Peyer's patch (tissue), 4 donors: ENCODE data around the gene MPHOSPH9. TPM values are rescaled to one million over a fixed set of nuclear protein-coding genes. Genes with fewer than 3 reads are reported as not detected.
"Not testable (repeated sequence)": the region's sequence is repeated elsewhere in the genome, so short reads cannot be mapped to it uniquely, and the experiment has no call there.

Experiments
- DNase-seq, 3 donors: peaks; one replicate each; pipeline ENCODE4 v3.0.0-alpha.2; 2017 to 2019
- H3K27ac ChIP-seq, 4 donors: fragments of 200-600 bp; sonication (generic); one replicate each; pipeline ENCODE4 v1.5.1; 2016 to 2019
- H3K27me3 ChIP-seq, 2 donors: fragments of 200-600 bp; sonication (generic); one replicate each; pipeline ENCODE4 v1.5.1; 2019
- H3K36me3 ChIP-seq, 3 donors: fragments of 200-600 bp; sonication (generic); one replicate each; pipeline ENCODE4 v1.5.1; 2016 to 2019
- H3K4me1 ChIP-seq, 4 donors: fragments of 200-600 bp; sonication (generic); one replicate each; pipeline ENCODE4 v1.5.1; 2016 to 2019
- H3K4me3 ChIP-seq, 4 donors: fragments of 200-600 bp; sonication (generic); 1 replicate in 3 of 4; 2 replicates in 1 of 4; pipeline ENCODE4 v1.5.1; 2016 to 2019; ENCODE audit warnings: mild to moderate bottlenecking in 1 of 4
- H3K9me3 ChIP-seq, 4 donors: fragments of 200-600 bp; sonication (generic); one replicate each; pipeline ENCODE4 v1.5.1; 2016 to 2019; ENCODE audit warnings: mild to moderate bottlenecking in 1 of 4
- POLR2A ChIP-seq, 2 donors: fragments of 450-650 bp; IDR thresholded peaks; one replicate each; pipeline ENCODE4 v1.5.1; 2017; ENCODE audit warnings: antibody characterized with exemption in 2 of 2, mild to moderate bottlenecking in 2 of 2, moderate library complexity in 2 of 2
- total RNA-seq, 4 donors: library from RNA; depleted of rRNA; stranded (reverse); fragments of >200 nt; gene quantifications; one replicate each; pipeline ENCODE4 v1.1.0, GENCODE V29; 2016
- TF ChIP-seq, protein P1 (sequence below), 6 experiments: fragments of 450-650 bp in 4 of 6; fragments of 200-600 bp in 2 of 6; sonication (generic) in 1 of 6; IDR thresholded peaks; one replicate each; pipeline ENCODE4 v1.5.1; 2017 to 2019; ENCODE audit warnings: antibody characterized with exemption in 6 of 6, mild to moderate bottlenecking in 3 of 6, moderate library complexity in 1 of 6

The MPHOSPH9 gene
- total RNA-seq, 4 donors from 2014 or later: 26.0 to 71.0 (median 35.6) TPM

DNA sequence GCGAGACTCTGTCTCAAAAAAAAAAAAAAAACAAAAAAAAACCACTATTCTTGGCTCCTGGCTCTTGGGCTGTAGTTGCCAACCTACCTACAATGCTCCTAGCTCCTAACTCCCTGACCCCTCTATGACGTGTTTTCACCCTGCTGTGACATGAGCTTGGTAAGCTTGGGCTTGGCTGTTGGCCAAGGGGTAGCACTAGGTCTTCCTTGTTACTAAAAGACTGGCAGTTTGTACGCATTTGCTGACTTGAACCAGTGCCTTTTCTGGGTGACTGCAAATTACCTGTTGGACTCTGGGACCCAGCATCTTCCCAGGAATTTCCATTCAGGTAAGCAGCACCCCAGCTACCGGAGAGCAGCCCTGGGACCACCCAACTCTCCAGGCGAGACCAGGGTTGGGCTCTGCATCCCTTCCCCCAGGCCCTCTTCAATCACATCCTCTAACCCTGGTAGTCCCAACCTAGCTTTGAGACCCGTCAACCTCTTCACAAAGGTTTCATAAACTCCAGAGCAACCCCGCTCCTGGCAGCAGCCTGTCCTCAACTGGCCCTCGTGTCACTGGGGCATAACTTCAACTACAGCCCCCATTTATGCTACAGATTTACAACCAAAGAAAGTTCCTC, 30.4 kb upstream of the MPHOSPH9 start:
- peaks cover 0 to 63% (median 0%) of the 10 kb centered on the region in 3 donors for H3K36me3 ChIP-seq
- H3K27me3 ChIP-seq: no peaks in the 10 kb centered on the region
- no peak for DNase-seq
- peaks cover 0 to 6% (median 1%) of the 10 kb centered on the region in 4 donors for H3K4me1 ChIP-seq
- no peaks in the 10 kb centered on the region for H3K9me3 ChIP-seq
- H3K27ac ChIP-seq: no peak overlapping the region
- TF ChIP-seq POLR2A (IDR thresholded peaks at IDR 0.05): no peak
- TF ChIP-seq, protein P1, sequence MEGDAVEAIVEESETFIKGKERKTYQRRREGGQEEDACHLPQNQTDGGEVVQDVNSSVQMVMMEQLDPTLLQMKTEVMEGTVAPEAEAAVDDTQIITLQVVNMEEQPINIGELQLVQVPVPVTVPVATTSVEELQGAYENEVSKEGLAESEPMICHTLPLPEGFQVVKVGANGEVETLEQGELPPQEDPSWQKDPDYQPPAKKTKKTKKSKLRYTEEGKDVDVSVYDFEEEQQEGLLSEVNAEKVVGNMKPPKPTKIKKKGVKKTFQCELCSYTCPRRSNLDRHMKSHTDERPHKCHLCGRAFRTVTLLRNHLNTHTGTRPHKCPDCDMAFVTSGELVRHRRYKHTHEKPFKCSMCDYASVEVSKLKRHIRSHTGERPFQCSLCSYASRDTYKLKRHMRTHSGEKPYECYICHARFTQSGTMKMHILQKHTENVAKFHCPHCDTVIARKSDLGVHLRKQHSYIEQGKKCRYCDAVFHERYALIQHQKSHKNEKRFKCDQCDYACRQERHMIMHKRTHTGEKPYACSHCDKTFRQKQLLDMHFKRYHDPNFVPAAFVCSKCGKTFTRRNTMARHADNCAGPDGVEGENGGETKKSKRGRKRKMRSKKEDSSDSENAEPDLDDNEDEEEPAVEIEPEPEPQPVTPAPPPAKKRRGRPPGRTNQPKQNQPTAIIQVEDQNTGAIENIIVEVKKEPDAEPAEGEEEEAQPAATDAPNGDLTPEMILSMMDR (IDR thresholded peaks at IDR 0.05): no peak
- no peak overlapping the region for H3K4me3 ChIP-seq

DNA sequence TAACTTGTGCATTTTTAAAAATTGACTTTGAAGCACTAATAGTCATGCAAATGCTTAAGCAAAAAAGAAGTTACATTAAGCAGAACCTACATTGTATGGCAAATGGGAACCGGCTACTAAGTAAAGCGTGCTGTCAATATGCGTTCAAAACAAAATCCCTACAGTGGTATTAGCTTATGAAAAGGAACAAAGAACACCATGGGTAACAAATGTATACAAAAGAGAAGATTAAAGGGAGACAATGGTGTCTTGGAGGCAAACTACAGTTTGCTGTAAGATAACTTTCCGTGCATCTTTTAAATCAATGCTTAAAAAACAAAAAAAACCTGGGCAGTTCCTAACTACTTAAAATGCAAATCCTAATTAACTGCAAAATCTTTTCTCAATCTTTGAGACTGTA, 28.3 kb upstream of the MPHOSPH9 start:
- Histone ChIP-seq H3K4me1 (no peaks in the 10 kb centered on the region), H3K4me3 (no peak overlapping the region), H3K27ac (no peak overlapping the region), H3K9me3 (no peaks in the 10 kb centered on the region), H3K36me3 (peaks cover 0 to 77% (median 0%) of the 10 kb centered on the region in 3 donors), H3K27me3 (no peaks in the 10 kb centered on the region)
- DNase-seq: no peak
- TF ChIP-seq, protein P1 (IDR thresholded peaks at IDR 0.05): no peak
- TF ChIP-seq POLR2A (IDR thresholded peaks at IDR 0.05): no peak

DNA sequence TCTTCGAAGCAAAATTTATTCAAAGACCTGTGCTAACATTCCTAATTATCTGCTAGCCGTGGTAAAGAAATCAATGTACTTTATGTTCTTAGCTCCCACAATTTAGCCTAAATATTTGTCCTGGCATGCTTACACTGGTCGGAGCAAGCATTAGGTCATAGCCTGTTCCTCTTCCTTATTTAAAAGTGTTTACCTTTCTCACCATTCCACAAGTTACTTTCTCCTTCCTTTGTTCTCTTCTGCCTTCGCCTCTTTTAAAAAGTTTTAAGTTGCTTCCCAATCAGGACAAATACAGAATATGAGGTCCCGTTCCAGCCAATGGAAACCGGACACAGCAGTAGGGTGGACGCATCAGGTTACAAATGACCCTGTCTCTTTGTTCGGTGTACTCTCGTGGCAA, 27.1 kb upstream of the MPHOSPH9 start:
- TF ChIP-seq, protein P1 (IDR thresholded peaks at IDR 0.05): no peak
- TF ChIP-seq POLR2A (IDR thresholded peaks at IDR 0.05): no peak
- Histone ChIP-seq H3K9me3 (no peaks in the 10 kb centered on the region), H3K36me3 (peaks cover 0 to 82% (median 0%) of the 10 kb centered on the region in 3 donors), H3K4me3 (no peak overlapping the region), H3K27me3 (no peaks in the 10 kb centered on the region), H3K4me1 (no peaks in the 10 kb centered on the region), H3K27ac (no peak overlapping the region)
- no peak for DNase-seq

DNA sequence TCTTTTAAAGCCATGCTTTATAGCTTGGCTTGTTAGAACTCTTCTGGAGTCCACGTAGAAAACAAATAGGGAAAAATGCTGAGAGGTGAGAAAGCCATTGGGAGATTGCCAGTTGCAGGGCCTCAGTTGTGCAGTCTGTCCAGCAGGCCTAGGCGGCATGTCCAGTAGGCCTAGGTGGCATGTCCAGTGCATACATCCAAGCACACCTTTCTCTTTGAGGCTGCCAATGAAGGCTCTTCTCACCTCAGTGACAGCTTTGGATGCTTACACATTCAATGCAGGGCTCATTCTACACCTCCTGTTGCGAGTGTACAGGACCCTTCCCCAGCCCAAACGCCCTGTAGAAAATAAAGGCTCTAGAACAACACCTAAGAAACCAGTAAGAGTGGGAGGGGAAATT, 25.7 kb upstream of the MPHOSPH9 start:
- H3K36me3 ChIP-seq: peaks cover 0 to 87% (median 0%) of the 10 kb centered on the region in 3 donors
- no peaks in the 10 kb centered on the region for H3K4me1 ChIP-seq
- DNase-seq: no peak
- H3K9me3 ChIP-seq: no peaks in the 10 kb centered on the region
- no peak overlapping the region for H3K27ac ChIP-seq
- no peak for TF ChIP-seq POLR2A (IDR thresholded peaks at IDR 0.05)
- H3K4me3 ChIP-seq: no peak overlapping the region
- no peaks in the 10 kb centered on the region for H3K27me3 ChIP-seq

DNA sequence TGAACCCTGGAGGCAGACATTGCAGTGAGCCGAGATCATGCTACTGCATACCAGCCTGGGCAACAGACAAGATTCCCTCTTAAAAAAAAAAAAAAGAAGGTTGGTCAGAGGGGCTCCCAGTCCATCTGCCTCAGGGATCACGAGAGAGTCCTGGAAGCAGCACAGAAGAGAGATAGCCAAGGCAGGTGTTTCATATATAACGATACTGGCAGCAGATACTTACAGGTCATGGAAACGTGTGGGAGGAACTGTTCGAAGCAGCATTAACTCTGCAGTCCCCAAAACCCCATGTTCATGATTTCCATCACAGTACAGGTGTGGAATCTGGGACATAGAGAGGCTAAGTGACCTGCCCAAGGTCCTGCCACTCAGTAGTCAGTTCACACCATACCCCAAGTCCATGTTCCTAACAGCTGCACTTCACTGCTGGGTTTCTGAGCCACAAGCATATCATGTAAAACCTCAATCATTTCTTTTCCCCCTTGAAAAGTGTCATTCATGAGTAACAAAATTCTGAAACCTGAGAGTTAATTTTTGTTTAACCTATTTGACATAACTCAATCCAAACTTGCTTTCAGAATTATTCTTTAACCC, 22.0 kb upstream of the MPHOSPH9 start:
- Histone ChIP-seq H3K4me1 (peaks cover 0 to 20% (median 2%) of the 10 kb centered on the region in 4 donors), H3K4me3 (no peak overlapping the region), H3K36me3 (peaks cover 0 to 56% (median 0%) of the 10 kb centered on the region in 3 donors), H3K27me3 (no peaks in the 10 kb centered on the region), H3K9me3 (no peaks in the 10 kb centered on the region), H3K27ac (no peak overlapping the region)
- DNase-seq: no peak
- TF ChIP-seq, protein P1 (IDR thresholded peaks at IDR 0.05): no peak
- TF ChIP-seq POLR2A (IDR thresholded peaks at IDR 0.05): no peak

DNA sequence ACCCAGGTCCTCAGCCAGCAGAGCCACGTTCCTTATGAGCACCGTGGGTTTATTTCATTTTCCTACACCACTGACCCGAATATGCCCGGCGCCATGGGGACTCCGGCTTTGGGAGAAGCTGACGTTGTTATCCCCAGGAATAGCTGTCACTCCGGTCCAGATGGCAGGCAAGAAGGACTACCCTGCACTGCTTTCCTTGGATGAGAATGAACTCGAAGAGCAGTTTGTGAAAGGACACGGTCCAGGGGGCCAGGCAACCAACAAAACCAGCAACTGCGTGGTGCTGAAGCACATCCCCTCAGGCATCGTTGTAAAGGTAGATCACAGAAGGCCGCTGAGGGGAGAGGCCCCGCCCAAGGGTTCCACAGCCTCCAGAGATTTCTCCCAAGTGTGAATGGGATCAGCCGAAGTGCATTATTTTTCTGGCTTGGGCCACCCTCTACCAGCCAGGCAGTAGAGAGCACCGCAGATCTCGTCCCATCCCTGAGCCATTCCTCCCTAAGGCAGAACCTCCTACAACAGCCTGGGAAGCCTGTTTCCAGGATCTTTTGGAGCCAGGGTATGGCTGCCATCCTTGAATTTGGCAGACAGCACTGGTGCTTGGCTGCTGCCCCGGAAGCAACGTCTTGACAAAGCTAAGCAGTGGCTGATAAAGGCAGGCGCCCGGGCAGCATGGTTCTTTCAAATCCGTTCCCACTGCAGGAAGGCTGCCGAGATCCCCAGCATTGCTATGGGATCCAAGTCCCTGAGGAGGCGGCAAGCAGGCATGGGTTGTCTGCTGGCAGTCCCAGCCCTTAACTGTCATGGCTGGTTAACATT, 20.9 kb upstream of the MPHOSPH9 start:
- peak in 1 of 3 donors; percentile 41 for DNase-seq
- no peak overlapping the region for H3K27ac ChIP-seq
- TF ChIP-seq, protein P1 (IDR thresholded peaks at IDR 0.05): no peak
- TF ChIP-seq POLR2A (IDR thresholded peaks at IDR 0.05): no peak
- peaks cover 0 to 20% (median 2%) of the 10 kb centered on the region in 4 donors for H3K4me1 ChIP-seq
- H3K9me3 ChIP-seq: no peaks in the 10 kb centered on the region
- peaks cover 0 to 49% (median 0%) of the 10 kb centered on the region in 3 donors for H3K36me3 ChIP-seq
- H3K4me3 ChIP-seq: no peak overlapping the region
- no peaks in the 10 kb centered on the region for H3K27me3 ChIP-seq

DNA sequence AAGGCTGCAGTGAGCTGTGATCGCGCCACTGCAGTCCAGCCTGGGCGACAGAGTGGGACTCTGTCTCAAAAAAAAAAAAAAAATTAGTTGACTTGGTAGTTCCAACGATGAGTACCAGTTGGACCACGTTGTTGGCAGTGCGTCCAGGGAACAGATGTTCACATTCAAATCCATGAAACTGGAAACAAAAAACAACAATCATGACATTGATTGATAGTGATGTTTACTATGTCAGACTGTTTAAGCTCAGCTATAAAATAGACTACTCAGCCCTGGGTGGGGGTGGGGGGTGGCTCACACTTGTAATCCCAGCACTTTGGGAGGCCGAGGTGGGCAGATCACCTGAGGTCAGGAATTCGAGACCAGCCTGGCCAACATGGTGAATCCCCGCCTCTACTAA, 19.4 kb upstream of the MPHOSPH9 start:
- Histone ChIP-seq H3K27ac (peak overlapping the region in 1 of 4 donors; percentile 92), H3K4me1 (peaks cover 0 to 20% (median 2%) of the 10 kb centered on the region in 4 donors), H3K36me3 (peaks cover 0 to 45% (median 0%) of the 10 kb centered on the region in 3 donors)
- H3K9me3 ChIP-seq, DNase-seq, H3K27me3 ChIP-seq, H3K4me3 ChIP-seq: not testable (repeated sequence)
